GM19467 (cell line): ENCODE results near the gene CIC.
"Not testable (repeated sequence)": the region's sequence is repeated elsewhere in the genome, so short reads cannot be mapped to it uniquely, and the experiment has no call there.

ENCODE experiments used
- ATAC-seq: cut with Tn5 transposase; IDR thresholded peaks from one replicate; pipeline ENCODE4 v1.9.1; 2021; ENCODE audit warnings: mild to moderate bottlenecking, moderate library complexity; ENCODE audit not compliant: unreplicated experiment

Gene CIC

GRCh38 chr19:42254089-42254849 lies 14.8 kb upstream of the CIC start:
- no peak for ATAC-seq

- peak; percentile 65 for ATAC-seq
Observed at GRCh38 chr19:42254850-42255765, 13.9 kb upstream of the CIC start, which contains the start of gene ERF. ERF (minus strand) TSS chr19:42255128; CDS start chr19:42254999, 129 bp downstream.

DNA sequence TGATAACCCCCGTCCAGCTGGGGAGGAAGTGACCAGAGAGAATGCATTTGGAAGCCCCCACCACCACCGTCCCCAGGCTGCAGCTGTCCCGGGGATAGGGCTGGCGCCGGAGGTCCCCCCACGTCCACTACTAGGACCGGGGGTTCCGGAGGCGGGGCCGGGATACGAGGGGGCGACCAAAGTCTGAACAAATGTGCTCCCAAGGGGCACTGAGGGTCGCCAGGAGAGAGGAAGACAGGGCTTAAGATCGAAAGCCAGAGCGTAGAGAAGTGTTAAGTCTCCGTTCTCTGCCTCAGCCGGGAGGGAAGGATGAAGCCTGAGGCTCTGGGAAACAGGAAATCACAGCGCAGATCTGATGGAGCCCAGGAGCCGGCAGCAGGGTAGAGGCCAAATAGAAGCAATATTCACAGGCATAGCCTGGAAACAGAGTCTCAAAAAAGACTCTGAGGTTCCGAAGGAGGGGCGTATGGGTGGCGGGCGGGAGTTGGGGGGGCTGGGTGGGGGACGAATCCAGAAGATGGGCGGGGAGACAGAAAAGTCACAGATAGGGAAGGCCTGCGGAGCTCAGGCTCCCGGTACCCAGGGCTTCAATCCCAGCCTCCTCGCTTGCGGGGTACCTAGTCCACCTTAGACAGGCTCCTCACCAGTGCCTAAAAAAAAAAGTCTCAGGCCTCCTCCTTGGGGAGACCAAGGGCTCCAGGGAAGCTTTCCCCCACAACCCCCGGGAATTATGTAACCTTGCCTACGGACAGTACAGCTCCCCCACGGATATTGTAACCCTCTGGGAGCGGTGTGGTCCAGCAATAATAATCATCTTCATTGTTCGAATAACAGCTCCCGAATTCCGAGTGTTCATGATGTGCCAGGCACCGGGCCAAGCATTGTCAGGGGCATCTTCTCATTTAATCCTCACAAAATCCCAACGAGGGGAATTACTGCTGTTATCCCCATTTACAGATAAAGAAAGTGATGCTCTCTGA lies 13.0 kb upstream of the CIC start:
- ATAC-seq, result no peak

- not testable (repeated sequence) for ATAC-seq
Observed at GRCh38 chr19:42257842-42258241, 11.2 kb upstream of the CIC start.

- ATAC-seq, result no peak
Observed at GRCh38 chr19:42261763-42262162, 7.3 kb upstream of the CIC start.

GRCh38 chr19:42266105-42266504 lies 2.9 kb upstream of the CIC start:
- ATAC-seq, result not testable (repeated sequence)

DNA sequence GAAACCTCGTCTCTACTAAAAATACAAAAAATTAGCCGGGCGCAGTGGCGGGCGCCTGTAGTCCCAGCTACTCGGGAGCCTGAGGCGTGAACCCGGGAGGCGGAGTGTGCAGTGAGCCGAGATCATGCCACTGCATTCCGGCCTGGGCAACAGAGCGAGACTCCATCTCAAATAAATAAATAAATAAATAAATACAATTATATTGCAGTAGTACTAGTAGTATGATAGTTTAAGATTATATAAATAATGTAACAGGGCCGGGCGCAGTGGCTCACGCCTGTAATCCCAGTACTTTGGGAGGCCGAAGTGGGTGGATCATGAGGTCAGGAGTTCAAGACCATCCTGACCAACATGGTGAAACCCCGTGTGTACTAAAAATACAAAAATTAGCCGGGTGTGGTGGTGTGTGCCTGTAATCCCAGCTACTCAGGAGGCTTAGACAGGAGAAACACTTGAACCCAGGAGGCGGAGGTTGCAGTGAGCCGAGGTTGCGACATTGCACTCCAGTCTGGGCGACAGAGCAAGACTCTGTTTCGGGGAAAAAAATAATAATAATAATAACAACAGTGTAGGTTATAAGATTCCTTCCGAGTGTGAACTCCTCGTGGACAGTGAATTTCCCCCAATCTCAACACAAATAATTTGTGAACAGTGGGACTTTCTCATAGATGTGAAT lies 2.0 kb upstream of the CIC start:
- not testable (repeated sequence) for ATAC-seq

DNA sequence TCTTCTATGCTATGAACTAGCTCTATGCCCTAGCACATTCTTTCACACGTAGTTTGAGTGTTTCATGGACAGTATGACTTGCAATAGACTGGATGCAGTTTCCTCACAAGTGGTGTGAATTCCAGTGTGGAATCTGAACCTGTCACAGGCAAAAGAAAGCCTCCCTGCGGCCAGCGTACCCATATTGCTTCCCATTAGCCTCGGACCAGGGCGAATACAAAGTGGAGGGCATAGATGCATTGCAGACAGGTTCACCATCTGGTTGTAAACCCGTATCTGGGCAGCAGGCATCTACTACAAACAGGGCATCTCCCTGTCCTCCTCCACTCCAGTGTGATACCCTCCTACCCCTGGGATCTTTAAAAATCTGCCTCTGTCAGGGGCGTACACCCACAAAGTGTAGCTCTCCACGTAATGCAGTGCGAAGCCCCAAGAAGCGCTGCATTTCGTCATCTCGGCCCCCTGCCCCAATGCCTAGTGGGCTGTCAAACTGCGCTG lies 1.4 kb upstream of the CIC start:
- no peak for ATAC-seq

DNA sequence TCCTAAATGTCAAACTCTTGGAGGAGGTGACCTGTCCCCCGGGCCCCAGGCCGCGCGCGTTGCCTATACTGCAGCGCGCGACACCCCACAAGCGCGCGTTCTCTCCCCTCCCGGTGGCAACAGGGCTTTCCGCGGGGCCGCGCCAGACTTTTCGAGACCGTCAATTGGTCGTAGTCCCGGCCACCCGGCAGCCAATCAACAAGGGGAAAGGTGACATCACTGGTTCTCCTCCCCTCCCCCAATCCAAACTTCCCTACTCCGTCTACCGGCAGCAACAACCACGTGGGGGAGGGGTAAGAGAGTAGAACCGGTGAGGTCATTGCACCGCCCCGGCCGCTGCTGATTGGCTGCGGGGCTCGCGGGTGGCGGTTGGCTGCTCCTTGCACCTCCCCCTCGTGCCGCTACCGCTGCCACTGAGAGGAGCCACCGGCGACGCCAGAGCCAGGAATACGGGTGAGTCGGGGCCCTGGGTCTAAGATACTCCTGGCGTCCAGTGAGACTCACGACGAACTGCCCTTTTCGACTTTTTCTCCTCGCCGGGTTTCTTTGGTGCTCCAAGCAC lies 829 bp upstream of the CIC start:
- ATAC-seq, result peak; percentile 52

GRCh38 chr19:42269478-42270345 lies 660 bp downstream of the CIC start:
- ATAC-seq, result no peak

DNA sequence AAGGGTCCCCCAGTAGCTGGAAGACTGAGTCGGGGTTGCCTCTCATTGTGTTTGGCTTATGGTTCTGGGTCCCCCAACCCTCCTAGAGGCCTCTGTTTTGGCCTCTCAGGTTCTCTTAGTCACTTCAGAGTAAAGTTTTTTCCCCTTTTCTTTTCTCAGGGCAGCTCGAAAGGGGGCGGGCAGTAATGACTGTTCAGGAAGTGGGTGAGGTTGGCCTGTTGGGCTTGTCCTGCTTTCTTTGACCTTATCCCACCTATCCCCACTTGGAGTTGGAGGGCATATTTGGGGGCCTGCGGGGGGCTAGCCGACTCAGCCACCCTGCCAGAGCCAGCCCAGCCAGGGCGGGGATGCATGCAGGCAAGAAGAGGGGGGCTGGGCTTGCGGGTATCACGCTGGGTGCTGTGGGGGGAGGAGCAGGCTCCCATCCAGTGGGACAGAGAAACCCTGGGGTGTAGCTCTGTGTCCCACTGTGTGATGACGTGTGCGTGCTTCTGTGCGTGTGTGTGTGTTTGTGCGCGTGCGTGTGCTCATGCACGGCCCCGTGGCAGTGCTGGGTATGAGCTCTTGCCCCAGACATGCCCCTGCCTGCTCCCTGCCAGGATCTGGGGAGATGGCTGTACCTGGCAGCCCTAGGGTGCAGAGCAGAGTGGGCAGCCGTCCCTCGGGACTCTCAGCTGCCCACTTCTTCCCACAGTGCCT lies 1.4 kb downstream of the CIC start:
- no peak for ATAC-seq

GRCh38 chr19:42271045-42271419 lies 2.0 kb downstream of the CIC start:
- no peak for ATAC-seq

- ATAC-seq, result no peak
Observed at GRCh38 chr19:42271861-42272534, 2.9 kb downstream of the CIC start.

DNA sequence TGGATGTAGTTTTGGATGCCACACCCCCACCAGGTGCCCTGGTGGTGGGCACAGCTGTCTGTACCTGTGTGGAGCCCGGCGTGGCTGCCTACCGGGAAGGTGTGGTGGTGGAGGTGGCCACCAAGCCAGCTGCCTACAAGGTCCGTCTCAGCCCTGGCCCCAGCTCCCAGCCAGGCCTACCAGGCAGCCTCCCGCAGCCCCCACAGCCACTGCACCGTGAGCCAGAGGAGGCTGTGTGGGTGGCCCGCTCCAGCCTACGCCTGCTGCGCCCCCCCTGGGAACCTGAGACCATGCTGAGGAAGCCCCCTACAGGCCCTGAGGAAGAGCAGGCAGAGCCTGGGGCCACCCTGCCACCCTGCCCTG lies 3.5 kb downstream of the CIC start:
- no peak for ATAC-seq

- no peak for ATAC-seq
Observed at GRCh38 chr19:42272989-42273406, 3.9 kb downstream of the CIC start.

DNA sequence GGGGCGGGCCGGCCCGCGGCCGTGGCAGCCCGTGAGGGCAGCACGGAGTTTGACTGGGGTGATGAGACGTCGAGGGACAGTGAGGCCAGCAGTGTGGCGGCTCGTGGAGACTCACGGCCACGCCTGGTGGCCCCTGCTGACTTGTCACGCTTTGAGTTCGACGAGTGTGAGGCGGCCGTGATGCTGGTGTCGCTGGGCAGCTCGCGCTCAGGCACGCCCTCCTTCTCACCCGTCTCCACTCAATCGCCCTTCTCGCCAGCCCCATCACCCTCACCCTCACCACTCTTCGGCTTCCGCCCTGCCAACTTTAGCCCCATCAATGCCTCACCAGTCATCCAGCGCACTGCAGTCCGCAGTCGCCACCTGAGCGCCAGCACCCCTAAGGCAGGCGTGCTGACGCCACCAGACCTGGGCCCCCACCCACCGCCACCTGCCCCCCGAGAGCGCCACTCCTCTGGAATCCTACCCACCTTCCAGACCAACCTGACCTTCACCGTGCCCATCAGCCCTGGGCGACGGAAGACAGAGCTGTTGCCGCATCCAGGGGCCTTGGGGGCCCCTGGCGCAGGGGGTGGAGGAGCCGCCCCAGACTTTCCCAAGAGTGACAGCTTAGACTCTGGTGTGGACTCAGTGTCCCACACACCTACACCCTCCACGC lies 4.5 kb downstream of the CIC start:
- ATAC-seq, result no peak

DNA sequence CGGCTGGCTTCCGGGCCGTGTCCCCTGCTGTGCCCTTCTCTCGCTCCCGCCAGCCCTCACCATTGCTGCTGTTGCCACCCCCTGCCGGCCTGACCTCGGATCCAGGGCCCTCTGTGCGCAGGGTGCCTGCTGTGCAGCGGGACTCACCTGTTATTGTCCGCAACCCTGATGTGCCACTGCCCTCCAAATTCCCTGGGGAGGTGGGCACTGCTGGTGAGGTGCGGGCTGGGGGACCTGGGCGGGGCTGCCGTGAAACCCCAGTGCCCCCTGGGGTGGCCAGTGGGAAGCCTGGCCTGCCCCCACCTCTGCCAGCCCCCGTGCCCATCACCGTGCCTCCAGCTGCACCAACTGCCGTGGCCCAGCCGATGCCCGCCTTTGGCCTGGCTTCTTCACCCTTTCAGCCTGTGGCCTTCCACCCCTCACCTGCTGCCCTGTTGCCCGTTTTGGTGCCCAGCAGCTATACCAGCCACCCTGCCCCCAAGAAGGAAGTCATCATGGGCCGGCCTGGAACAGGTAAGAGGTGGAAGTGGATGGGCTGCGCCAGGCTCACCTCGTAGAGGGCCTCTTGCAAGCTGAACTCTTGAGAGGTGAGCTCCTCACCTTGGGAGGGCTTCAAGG lies 5.1 kb downstream of the CIC start:
- no peak for ATAC-seq
